Right lung (tissue), 5 donors: ENCODE measurements around the gene MAFG. TPM values are rescaled to one million over a fixed set of nuclear protein-coding genes. Genes with fewer than 3 reads are reported as not detected.
A peak's percentile ranks its signal among the peaks of the same experiment; 100 is the strongest.
"Not testable (repeated sequence)": the region's sequence is repeated elsewhere in the genome, so short reads cannot be mapped to it uniquely, and the experiment has no call there.

ENCODE experiments used
- DNase-seq, 2 donors: peaks; one replicate each; pipeline ENCODE4 v3.0.0-alpha.2; 2013
- polyA plus RNA-seq, 5 donors: library from polyadenylated mRNA; unstranded; fragments of 120-200 nt; gene quantifications; one replicate each; pipeline versions ENCODE4 v1.2.1 to v1.2.3, GENCODE V29; 2013; ENCODE audit warnings: inconsistent platforms in 1 of 5, low replicate concordance in 1 of 5; ENCODE audit not compliant: insufficient read length in 5 of 5, insufficient read depth in 1 of 5

Gene MAFG
- polyA plus RNA-seq, 5 donors = 7.1 to 13.4 (median 9.7) TPM

DNA sequence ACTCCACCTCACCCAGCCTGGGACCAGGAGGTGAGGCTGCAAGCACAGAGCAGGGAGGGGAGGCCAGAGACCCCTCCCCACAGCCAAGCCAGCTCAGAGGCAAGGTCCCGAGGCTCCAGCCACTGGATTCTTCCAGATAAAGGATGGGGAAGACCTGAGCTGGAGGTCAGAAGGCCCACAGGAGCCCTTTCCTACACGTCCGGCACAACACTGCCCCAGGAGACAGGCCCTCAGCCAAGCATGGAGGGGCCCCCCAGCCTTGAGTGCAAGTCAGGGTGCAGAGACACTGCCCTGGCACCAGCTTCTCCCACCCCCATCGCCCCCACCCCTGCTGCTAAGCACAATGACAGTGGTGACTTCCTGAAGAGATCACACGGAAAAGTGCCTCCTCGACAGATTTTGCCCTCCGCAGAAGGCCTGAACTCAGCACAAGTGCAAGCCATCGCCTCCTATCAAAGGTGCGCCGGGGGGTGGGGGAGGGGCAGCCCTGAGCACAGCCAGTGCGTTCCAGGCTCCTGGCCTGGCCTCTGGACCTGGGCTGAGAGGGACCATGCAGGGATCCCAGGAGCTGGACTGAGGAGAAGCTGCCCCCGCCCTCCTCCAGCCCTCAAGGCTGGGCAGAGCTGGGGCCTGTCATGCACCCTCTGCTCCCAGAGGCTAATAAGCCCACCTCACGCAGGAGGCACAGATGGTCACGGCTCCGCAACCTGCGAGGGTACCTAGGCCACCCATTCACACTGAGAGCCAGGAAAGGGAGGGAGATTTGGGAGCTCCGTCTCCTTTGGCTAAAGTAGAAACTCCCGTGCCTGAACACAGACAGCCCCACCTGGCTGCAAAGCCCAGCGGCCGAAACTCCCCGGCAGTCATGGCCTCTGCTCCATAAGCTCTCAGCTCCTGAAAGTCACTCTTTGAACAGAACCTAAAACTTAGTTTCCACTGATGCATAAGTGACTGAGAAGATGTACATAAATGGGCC lies 2.7 kb downstream of the MAFG start:
- DNase-seq = no peak

DNA sequence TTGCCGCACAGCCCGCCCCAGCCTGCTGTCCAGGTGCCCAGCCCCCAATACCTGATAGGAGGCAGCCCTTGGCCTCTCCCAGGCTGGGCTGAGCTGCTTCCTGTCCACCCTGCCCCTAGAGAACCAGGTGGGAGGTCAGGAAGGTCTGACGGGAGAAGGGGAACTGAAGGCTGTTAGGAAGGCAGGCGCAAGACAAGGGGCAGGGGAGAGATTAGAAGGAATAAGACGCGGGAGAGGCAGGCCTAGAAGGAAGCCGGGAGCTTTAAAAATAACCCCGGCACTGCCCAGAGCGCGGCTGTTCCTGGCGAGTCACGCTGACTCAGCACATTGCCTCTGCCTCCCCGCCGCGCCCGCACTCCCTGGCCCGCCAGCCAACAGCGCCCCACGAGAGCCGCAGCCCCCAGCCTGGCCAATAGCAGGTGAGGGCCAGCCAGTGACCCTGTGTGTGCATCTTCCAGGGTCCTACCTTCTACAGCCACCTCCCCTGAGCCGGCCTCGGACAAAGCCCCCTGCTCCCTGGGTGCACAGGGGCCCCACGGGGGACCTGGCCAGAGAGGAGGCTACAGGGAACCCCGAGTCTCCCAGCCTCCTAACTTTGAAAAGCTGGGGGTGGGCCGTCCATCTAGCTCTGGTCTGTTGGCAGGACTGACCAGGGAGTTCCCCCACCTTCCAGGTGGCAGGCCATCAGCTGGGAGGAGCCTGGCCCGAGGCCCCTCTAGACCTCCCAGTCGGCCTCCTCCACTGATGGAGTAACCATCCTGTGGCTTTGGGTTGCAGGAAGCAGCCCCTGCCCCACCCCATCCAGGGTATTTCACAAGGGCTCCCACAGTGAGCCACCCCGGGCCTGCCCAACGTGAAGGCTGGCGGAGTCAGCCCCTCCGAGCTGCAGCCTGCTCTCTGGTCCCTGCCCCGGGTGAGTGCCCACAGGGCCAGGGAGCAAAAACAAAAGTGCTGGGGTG lies 4.0 kb downstream of the MAFG start:
- DNase-seq = no peak

DNA sequence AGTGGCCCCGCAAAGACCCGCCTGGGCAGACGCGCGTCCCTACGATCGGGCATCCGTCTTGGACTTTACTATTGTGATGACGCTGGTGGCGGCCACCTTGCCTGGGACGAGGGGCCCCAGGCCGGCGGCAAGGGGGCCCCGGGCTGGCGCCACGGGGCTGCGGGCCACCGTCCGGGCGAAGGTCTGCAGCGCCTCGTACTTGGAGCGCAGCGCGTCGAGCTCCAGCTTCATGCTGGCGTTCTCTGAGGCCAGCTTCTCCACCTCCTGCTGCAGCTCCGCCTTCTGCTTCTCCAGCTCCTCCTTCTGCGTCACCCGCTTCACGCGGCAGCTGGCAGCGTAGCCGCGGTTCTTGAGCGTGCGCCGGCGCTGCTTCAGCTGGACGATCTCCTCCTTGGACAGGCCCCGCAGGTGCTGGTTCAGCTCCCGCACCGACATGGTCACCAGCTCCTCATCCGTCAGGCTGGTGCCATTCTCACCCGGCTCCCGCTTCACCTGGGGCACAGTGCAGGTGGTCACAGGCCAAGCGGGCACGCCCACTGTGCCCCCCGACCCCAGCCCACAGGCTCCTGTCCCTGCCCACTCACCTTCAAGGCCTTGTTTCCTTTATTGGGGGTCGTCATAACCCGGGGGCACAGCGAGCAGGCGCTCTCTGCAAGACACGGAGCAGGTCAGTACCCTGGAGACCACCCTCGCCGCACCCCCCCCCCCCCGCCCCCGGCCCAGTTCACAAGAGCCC lies 4.8 kb downstream of the MAFG start:
- DNase-seq = no peak

DNA sequence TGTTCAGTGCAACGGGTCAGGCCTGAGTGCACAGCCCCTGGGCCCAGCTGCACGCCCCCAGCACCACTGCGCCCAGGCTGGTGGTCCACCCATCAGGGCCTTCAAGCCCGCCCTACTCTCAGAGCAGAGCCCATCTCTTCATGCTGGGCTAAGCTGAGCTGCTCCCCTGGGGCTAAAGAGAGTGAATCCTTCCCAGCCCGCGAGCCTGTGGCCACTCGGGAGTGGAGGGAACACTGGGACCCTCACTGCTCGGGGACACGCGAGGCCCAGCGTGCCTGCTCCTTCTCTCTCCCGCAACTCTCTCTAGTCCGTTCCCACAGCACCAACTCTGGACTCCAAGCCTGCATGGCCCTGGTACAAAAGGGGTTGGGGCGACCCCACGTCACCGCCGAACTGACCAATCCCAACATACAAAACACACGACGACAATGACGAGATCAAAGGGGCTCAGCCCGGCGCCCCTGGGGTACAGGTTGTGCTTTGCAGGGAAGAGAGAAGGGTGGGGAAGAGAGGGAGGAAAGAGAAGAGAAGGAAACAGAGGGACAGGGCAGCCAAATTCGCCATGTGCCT lies 5.5 kb downstream of the MAFG start:
- no peak for DNase-seq

DNA sequence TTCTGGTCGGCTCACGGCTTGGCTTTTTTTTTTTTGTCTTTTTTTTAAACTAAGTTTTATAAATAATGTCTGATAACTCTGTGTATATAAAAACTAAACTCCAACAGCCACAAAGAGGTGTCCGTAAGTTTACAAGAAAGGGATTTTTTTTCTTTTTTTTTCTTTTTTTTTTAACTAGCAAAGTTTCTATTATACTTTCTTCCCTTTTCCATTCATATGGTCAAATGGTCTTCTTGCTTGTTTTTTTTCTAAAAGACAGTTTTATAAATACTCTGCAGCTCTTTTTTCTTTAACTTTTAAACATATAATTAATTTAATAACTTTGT lies 6.0 kb downstream of the MAFG start:
- no peak for DNase-seq

DNA sequence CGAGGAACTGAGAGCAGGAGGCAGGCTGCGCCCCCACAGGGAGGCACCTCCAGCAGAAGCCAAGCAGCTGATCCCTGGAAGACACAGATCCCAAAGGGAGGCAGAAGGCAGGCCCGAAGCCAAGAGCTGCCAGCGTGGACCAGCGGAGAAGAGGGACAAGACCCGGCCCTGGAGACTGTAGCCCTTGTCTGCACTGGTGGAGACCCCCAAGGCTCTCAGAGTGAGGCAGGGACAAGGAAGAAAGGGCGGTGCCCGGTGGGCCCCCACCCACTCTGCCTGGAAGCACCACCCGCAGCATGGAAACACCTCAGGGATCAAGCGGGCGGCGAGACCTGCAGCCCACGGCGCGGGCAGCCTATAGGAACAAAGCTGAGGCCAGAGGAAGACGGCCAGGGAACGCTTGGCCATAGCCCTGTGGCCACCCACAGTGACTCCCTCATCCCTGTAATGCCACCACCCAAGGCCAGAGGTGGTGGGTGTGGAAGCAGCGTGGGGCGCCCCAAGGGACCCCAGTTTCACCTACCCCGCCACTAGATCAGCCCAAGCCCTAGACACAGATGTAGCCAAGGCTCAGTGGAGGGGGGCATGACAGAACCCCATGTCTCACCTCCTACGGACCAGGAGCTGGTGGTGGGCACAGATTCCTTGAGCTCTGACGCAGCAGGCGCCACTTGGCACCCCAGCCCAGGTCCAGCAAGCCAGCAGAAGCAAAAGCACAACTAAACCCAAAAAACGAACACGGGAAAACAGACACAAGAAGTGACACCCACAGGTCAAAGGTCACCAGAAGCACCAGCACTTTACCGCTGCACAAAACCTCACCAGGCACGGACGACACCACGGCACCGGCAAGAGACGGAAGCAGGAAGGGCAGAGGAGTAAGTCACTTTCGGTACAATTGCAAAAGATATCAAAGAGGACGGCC lies 6.7 kb downstream of the MAFG start:
- no peak for DNase-seq

DNA sequence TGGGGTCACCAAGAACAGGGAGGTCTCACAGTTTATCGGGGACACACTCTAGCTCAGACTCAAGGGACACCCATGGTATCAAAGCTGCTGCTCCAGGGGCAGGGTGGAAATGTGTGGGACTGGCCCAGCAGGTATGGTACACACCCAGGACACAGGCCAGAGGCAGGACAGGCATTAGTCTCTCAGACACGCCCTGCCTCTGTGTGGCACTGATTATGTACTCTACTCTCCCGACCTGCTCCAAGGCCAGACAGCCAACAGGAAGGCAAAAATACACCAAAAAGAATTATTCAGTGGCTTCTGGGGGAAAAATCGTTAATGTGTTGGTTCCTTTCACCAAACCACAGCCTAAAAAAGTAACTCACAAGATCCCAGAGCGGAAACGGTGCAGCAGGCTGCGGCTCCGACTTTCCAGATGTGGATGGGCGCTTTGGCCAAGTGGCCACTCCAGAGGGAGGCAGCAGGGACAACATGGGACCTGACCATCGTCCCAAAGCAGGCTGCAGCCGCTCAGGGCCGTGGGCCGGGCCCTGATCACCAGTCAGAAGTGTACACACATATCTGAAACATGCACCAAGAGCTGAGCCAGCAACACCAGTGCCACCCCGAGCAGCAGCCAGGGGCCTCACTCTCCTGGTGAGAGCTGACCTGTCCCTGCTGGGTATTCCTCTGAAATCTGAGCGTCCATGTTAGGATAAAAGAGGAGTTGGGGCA lies 8.5 kb downstream of the MAFG start:
- no peak for DNase-seq

DNA sequence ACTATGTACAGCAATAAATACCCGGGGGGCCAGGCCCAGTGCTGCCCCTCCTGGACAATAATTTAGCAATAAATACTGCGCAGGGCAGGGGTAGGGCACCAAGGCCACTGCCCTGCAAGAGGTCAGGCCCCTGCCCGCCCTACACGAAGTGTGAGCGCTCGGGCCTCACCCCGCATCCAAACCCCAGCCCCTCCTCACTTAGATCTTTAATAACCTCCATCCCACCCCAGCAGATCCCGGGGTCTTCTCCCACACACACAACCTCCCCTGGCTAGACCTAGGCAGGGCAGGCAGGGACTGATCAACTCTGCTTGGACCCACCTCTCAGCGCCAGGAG lies 9.2 kb downstream of the MAFG start:
- DNase-seq = not testable (repeated sequence)

DNA sequence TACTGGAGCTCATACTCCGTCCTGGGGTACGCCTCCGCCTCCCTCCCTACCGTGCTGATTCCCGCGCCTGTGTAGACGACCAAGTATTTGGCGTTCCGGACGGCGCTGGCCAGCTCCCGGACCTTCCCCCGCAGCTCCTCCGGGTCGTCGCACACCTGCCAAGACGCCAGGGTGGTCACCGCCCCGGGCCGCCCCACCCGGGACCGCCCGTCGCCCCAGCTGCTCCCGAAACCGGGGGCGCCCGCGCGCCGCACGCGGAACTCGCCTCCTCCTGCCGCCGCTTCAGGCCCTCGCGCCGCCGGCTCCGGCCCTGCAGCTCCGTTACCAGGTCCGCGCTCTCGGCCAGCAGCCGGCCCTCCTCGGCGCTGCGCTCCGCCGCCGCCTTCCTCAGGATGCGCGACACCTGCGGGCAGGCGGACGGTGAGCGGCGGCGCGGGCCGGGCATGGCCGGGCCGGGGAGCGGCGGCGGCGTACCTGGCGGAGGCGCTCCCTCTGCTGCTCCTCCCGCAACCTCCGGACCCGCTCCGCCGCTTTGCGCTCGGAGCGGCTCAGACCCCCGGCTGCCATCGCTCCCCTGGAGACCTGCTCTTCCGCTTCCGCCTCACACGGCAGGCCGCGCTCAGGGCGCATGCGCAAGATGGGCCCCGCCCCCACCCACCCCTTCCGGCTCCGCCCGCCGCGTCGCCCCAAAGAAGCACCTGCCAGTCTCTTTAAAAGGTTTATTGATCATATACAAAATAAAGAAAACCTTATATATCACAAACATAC lies 9.8 kb downstream of the MAFG start, which contains the start of gene SIRT7:
Gene SIRT7, minus strand, starts transcription at position 612 of the 768 bp plus-strand sequence. Its CDS starts 45 bp downstream, at position 567.
- peak; percentile 69 to 70 for DNase-seq

DNA sequence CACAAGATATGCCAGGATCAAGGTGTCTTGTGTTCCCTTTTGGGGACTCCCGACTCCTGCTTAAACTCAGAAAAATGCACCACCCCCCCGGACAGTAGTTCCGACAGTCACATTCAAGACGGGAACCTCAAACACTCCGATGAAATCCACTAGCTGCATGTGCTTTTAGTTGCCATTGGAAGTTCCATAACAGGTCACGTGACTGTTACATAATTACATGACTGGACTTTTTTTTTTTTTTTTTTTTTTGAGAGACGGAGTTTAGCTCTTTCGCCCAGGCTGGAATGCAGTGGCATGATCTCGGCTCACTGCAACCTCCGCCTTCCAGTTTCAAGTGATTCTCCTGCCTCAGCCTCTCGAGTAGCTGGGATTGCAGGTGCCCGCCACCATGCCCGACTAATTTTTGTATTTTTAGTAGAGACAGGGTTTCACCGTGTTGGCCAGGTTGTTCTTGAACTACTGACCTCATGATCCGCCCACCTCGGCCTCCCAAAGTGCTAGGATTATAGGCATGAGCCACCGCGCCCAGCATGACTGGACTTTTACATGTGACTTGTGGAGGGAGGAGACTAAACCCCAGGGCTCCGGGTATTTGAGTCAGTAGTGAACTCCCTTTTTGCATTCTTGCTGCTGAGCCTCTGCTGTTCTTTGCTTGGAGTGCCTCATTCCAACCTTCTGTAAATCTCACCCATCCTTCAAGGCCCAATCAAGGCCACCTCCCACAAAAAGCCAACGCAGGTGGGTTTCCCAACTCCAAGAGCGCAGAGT lies 11.1 kb downstream of the MAFG start:
- no peak for DNase-seq

DNA sequence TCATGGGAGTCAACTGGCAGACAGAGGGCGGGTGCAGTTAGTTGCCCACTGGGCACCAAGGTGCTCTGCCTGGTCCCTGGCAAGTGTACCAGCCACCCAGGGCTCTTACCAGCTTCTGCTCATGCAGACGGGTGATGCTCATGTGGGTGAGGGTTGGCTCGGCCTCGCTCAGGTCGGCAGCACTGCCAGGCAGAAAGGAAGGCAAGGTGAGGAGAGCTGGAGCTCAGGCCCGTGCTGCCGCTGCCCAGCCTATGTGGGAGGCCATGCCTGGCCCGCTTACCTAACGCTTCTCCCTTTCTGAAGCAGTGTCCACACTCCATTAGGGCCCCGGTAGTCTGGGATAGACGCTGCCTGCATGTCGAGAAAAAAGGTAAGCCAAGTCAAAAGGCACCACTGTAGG lies 12.2 kb downstream of the MAFG start:
- no peak for DNase-seq

DNA sequence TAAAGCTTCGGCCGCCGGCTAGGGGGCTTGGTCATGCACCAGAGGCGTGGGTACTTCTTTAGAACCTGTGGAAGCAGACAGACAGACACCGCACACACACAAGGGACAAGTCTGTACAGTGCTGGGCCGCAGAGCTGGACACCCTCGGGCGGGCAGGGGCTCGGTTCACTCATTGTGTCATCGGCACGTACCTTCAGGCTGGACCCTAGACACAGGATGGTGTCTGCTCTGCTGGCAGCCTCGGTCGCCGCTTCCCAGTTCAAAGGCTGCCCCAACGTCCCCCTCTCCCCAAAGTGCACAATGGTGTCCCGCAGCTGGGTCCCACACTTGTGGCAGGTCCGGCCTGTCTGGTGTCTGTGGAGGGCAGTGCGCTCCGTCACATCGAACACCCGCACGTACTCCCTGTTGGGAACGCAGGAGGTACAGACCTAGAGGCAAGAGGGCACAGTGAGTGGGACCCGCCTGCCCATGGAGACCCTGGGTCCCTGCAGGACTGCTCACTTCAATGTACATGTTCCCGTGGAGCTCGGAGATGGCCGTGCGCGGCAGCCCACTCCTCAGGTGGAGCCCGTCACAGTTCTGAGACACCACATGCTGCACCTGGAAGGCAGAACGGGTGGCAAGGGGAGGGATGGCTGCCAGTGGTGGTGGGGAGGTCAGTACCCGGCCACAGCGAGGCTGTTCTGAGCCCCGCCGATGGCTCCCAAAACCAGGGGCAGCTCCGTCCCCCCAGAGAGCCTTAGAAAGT lies 13.3 kb downstream of the MAFG start:
- no peak for DNase-seq

DNA sequence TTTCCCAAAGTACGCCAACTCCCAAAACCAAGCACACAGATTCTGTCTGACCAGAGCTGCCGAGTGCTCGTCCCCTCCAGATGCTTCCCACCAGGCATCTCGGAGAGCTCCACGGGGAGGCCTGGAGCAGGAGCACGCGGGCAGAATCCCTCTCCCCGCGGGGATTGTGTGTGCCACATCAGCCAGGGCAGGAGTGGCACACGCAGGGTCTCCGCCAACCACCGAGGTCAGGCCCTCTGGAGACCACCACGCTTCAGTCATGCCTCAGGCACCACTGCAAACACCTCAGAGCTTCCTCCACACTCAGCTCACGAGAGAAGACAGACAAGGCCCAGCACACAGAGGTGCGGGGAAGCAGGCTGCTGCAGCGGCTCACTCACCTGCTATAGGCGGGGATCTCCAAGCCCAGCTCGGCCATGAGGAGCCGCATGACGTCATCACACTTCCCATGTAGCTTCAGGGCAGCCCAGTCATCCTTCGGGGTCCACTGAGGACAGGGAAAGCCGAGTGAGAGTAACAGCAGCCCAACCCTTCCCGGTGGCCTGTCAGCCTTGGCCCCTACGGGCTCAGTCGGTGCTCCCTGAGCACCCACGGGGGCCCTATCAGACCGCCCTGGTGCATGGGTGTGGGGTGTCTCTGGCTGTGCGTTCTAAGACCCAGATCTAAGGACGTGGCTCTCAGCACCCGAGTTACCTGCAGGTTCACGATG lies 14.0 kb downstream of the MAFG start:
- DNase-seq = no peak

DNA sequence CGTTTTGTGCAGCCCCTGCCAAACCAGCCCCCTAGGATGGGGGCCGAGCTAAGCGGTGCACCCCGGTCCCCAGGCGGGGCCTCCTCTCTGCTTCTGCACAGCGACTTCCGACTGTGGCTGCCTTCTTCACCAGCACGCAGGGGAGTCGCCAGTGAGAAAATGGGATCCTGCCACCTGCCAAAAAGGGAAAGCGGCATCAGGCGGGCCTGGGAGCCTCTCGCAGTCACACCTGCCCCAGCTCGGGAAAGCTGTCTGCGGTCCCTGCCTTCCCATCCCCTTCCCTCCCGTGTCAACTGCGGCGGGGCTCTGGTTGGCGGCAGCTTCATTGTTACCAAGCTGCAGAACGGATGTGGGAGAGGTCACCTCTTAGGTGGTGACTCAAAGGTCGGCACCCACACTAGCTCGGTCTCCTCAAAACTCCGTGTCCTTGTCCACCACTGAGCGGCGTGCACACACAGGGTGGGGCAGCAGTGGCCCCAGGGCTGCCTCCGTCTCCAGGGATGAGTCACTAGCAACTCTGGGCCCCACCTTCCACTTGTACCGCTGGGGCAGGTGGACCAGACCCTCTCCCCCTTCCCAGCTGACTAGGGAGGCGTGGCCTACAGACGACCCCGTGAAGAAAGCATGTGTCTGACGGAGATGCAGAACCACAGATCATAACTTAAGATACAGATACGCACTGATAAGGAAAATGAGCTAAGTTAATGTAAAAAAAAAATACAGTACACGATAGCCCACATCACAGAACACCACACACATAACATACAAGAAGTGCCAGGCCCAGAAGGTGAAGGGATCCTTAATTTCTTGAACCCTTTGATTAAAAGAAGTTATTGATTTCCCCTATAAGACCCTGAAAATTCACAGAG lies 14.9 kb downstream of the MAFG start:
- DNase-seq = no peak

DNA sequence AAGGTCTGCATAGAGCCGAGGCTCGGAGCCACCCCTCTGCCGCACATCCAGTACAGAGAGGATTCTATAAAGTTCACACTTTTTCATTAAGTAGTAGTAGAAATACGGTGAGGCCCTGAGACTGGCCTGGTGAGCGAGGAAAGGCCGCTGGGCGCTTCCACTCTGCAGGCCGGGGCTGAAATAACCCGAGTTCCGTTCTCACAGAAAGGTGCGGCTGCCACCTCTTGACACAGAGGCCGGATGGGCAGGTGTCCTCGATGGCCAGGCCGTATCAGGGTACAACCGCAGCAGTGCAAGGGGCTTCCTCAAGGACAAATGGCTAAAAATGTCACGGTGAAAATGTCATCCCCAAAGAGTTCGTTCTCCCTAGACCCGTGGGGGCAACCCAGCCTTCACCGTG lies 15.6 kb downstream of the MAFG start:
- no peak for DNase-seq
